ENCODE measurements around the gene GGNBP2. TPM values are rescaled to one million over a fixed set of nuclear protein-coding genes. Genes with fewer than 3 reads are reported as not detected.

GGNBP2 gene
- polyA plus RNA-seq, 1 experiment, result 73.7 TPM

- CTCF ChIA-PET, result no interaction called here
- no peak for DNase-seq (ENCODE audit: low read depth)
- Histone ChIP-seq H3K27me3 (ENCODE audit: control insufficient read depth, insufficient read depth, low read length) (no peaks in the 10 kb centered on the region), H3K4me3 (ENCODE audit: low read depth, low read length) (no peak overlapping the region), H3K36me3 (ENCODE audit: control insufficient read depth, insufficient read depth, low read length) (peaks cover 2% of the 10 kb centered on the region; the same call in 1 of the 2 replicates)
- no peak for TF ChIP-seq CTCF (IDR thresholded peaks at IDR 0.05; ENCODE audit: insufficient read depth, low read depth, low read length)
- POLR2A ChIA-PET, result no interaction called here
These were observed 6.0 kb downstream of the GGNBP2 start for GRCh38 chr17:36550491-36551417.

GRCh38 chr17:36553459-36553858 is 8.7 kb downstream of the GGNBP2 start:
- no peak for TF ChIP-seq CTCF (IDR thresholded peaks at IDR 0.05; ENCODE audit: insufficient read depth, low read depth, low read length)
- H3K4me3 ChIP-seq (ENCODE audit: low read depth, low read length), result no peak overlapping the region
- DNase-seq (ENCODE audit: low read depth), result no peak
- ChIA-PET CTCF (no interaction called here), POLR2A (no interaction called here)
- H3K36me3 ChIP-seq (ENCODE audit: control insufficient read depth, insufficient read depth, low read length), result peaks cover 7% of the 10 kb centered on the region; the same call in 1 of the 2 replicates
- H3K27me3 ChIP-seq (ENCODE audit: control insufficient read depth, insufficient read depth, low read length), result no peaks in the 10 kb centered on the region

- peaks cover 16% of the 10 kb centered on the region for H3K36me3 ChIP-seq (ENCODE audit: control insufficient read depth, insufficient read depth, low read length)
- CTCF ChIA-PET, result interaction anchor here (0.6 to 1.2 kb wide), 2 partner anchors 37 kb away, joined by 3 read pairs; no protein-coding TSS in a partner anchor
- H3K4me3 ChIP-seq (ENCODE audit: low read depth, low read length), result no peak overlapping the region
- H3K27me3 ChIP-seq (ENCODE audit: control insufficient read depth, insufficient read depth, low read length), result no peaks in the 10 kb centered on the region
- POLR2A ChIA-PET, result no interaction called here
- DNase-seq (ENCODE audit: low read depth), result no peak
- TF ChIP-seq CTCF (IDR thresholded peaks at IDR 0.05; ENCODE audit: insufficient read depth, low read depth, low read length), result no peak
These were observed 21.4 kb downstream of the GGNBP2 start for GRCh38 chr17:36566081-36566480.

- CTCF ChIA-PET, result no interaction called here
- no peak for TF ChIP-seq CTCF (IDR thresholded peaks at IDR 0.05; ENCODE audit: insufficient read depth, low read depth, low read length)
- H3K36me3 ChIP-seq (ENCODE audit: control insufficient read depth, insufficient read depth, low read length), result peaks cover 14% of the 10 kb centered on the region
- POLR2A ChIA-PET, result no interaction called here
- no peak for DNase-seq (ENCODE audit: low read depth)
- no peak overlapping the region for H3K4me3 ChIP-seq (ENCODE audit: low read depth, low read length)
- H3K27me3 ChIP-seq (ENCODE audit: control insufficient read depth, insufficient read depth, low read length), result no peaks in the 10 kb centered on the region
These were observed 30.3 kb downstream of the GGNBP2 start for GRCh38 chr17:36575028-36575427.

- Histone ChIP-seq H3K27me3 (ENCODE audit: control insufficient read depth, insufficient read depth, low read length) (no peaks in the 10 kb centered on the region), H3K4me3 (ENCODE audit: low read depth, low read length) (no peak overlapping the region), H3K36me3 (ENCODE audit: control insufficient read depth, insufficient read depth, low read length) (peaks cover 16% of the 10 kb centered on the region)
- no peak for TF ChIP-seq CTCF (IDR thresholded peaks at IDR 0.05; ENCODE audit: insufficient read depth, low read depth, low read length)
- DNase-seq (ENCODE audit: low read depth), result no peak
- ChIA-PET POLR2A (no interaction called here), CTCF (no interaction called here)
These were observed 32.1 kb downstream of the GGNBP2 start for GRCh38 chr17:36576793-36577192.
